Activated CD4-positive, alpha-beta T cell treated with anti-CD3 and anti-CD28 coated beads, Interleukin-2, amount 50 U/mL, for 4 hours (primary cell): Measurements from ENCODE around the gene TSPAN9.

Experiments
- DNase-seq, 2 experiments: peaks; one replicate each; pipeline ENCODE4 v3.0.0-alpha.2; 2020

The TSPAN9 gene

DNA sequence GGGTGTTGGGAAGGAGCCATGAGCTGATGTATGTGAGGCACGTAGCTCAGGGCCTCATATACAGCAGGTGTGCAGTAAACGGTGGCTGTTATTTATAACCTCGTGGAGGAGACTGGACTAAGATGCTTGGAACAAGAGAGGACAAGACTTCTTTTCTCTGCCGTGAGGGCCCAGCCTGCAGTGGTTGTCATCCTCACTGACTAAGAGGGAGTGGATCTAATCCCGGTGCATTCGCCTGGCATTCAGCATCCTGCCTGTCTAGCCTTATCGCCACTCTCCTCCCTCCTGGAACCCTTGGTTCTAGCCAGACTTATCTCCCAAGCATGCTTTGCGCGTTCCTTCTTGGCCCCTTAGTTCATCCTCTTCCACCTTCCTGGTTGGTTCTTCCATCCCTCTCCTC is 3.9 kb downstream of the TSPAN9 start:
- DNase-seq, result no peak

DNA sequence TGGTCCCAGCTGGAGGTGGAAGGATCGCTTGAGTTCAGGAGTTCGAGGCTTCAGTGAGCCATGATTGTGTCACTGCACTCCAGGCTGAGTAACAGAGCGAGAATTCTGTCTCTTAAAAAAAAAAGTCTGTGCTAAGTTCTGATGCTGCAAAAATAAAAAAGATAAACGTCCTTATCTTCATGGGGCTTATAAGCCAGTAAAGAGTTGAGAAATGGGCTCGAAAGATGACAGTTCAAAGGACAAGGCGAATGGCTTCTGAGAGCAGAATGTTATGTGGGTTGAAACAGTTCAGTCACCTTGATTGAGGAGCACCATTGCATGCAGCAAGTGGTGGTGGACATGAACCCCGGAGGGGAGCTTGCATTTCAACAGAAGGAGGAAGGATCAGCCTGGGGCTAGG is 4.7 kb downstream of the TSPAN9 start:
- DNase-seq, result no peak

- DNase-seq, result no peak
These were observed 6.2 kb downstream of the TSPAN9 start for GRCh38 chr12:3083241-3083920.

DNA sequence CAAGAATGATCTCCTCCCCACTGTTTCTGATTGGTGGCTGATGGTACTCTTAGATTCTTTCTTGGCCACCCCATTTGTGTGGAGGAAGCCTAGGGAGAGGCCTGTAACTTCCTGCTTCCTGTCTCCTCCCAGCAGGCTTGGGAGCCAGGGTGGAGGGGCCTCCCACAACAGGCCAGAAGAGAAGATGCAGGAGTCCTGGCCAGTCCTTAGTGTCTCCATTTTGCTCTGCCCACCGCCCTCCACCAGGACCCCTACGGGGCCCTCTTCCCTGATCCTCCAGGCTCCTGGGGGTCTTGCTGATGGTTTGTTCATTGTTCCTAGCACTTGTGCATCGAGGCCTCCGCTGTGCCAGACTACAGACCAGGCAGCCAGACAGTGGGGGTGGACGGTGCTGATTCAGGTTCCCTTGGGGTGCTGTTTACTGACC is 6.8 kb downstream of the TSPAN9 start:
- no peak for DNase-seq

DNA sequence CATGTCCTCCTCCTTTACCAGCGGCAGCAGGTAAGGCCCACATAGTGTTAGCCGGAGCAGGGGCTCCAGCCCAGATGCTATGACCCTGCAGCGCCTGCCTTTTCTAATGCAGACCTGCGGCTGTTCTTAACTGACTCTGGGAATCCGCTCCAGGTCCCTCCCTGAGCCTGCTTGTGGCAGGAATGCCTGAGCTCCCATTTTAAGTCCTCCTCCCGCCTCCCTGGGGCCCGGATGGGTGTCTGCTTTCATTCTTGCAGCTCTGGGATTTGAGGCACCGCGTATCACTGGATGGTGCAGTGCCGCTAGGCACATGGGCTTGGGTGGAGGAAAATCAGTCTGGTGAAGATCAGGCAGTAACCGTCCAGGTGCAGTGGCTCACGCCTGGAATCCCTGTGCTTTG is 7.6 kb downstream of the TSPAN9 start:
- no peak for DNase-seq

DNA sequence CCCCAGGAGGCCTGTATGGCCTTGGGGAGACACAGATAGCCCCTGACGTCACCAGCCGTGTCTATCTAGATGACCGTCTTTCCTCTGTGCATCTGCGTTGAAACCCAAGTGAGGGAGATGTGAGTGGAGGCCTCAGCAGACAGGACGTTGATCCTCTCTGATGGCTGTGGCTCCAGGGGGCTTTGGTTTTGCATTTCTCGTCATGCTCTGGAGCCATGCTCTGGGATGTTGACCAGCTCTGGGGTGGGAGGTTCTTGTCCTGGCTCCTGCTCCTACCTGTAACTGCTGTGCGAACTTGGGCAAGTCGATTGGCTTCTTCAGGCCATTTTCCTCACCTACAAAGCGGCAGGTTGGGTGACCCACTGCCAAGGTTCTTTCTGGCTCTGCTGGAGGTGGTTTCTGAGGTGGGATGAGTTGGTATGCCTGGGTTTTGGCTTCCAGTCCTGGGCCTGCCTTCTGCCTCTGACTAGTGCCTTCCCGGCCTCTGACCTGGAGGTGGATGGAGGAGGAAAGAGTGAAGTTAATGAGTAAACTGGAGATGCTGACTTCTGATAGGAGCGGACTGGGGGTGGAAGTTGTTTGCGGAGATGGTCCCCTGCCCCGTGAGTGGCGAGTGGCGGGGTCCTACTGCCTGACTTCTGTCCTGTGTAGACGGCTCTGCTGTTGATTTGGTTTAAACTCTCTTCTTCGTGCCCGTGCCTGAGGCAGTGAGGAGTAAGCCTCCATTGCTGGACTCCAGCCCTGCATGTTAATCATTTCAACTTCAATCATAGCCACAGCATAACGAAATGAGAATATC is 8.4 kb downstream of the TSPAN9 start:
- DNase-seq, result no peak

GRCh38 chr12:3086211-3086610 is 9.0 kb downstream of the TSPAN9 start:
- no peak for DNase-seq

DNA sequence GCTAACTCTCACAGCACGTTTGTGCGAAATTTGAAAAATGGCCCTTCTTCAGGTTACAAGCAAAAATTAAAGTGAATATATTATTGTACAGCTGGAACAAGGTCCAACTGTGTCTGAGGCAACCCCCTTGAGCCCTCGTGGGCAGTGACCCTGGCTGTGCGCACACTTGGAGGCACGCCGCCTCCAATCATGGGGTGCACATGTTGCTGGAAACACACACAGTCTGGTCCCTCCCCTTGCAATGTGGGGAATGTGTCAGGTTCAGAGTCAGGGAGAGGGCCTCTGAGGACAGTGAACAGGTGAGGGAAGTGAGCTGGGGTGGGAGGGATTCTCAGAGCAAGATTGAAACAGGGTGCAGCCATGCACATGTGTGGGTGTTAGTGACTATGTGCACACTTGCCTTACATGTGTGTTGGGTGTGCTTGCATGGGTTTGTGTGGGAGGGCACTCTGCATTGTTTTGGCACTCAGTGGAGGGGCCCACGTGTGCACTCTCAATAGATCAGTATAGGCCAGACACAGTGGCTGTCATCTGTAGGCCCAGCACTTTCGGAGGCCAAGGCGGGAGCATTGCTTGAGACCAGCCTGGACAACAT is 9.6 kb downstream of the TSPAN9 start:
- no peak for DNase-seq

GRCh38 chr12:3087758-3088650 is 10.8 kb downstream of the TSPAN9 start:
- DNase-seq, result no peak

DNA sequence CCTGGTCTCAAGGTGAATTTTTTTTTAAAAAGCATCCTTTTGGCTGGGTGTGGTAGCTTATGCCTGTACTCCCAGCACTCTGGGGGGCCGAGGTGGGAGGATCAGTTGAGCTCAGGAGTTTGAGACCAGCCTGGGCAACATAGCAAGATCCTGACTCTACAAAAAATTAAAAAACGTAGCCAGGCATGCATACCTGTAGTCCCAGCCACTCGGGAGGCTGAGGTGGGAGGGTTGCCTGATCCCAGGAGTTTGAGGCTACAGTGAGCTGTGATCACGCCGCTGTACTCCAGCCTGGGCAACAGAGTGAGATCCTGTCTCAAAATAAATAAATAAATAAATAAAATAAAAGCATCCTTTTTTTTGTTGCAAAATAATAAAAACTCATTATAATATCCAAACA is 12.4 kb downstream of the TSPAN9 start:
- no peak for DNase-seq

GRCh38 chr12:3090240-3091037 is 13.3 kb downstream of the TSPAN9 start:
- no peak for DNase-seq

DNA sequence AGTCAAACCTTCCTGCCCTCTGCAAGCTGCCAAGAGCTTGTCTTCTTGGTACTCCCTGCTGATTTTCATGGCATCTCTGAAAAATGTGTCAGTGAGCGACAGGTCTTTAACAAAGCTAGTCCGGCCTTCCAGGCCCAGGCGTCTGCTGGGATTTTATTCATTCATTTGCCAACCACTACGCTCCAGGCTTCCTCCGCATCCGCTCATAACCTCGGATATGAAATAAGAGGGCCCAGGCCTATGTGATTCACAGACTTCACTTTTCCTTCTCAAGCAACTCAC is 13.8 kb downstream of the TSPAN9 start:
- DNase-seq, result no peak

GRCh38 chr12:3091382-3092241 is 14.4 kb downstream of the TSPAN9 start:
- no peak for DNase-seq

- no peak for DNase-seq
These were observed 15.6 kb downstream of the TSPAN9 start for GRCh38 chr12:3092764-3093163.

DNA sequence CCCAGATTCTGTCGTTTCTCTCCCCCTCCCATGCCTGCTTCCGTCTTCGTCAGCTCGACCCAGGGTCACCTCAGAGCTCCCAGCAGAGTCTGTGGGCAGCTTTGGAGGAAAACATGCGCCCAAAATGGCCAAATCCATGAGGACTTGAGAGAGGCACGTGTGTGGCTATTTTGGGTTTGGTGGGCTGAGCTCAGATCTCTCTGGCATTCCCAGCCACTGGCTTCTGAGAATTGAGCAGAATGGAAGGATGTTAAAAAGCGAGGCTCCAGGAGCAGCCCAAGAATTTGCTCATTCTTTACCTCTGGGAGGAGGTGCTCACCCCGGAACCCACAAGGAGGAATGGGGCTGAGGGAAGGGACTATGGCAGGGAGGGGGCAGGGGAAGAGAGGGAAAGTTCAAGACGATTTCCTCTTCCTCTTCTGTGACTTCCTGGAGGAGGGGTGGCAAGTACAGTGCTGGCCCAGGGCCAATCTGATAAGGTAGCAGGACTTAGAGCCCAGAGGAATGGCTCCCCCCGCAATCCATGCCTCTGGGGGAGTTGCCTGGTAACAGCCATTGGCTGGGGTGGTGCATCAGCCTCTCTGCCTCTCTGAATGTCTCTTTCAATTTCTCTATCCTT is 20.1 kb downstream of the TSPAN9 start:
- no peak for DNase-seq

DNA sequence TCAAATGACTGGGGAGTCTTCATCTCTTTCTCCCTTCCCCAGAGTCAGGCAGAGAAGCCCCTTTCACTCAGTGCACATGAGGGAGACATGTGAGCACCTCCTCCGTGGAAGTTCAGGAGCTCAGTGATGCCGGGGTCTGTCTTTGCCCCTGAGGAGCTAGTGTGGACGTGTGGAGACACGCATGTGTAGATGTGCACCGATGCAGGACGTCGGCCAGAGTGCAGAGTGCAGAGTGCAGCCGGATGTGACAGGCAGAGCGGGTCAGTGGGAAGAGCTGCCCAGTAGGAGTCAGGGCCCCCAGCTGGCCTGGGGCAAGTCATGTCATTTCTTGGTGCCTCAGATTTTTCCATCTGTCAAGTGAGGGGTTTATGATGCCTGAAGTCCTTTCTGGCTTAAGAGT is 20.7 kb downstream of the TSPAN9 start:
- DNase-seq, result no peak

DNA sequence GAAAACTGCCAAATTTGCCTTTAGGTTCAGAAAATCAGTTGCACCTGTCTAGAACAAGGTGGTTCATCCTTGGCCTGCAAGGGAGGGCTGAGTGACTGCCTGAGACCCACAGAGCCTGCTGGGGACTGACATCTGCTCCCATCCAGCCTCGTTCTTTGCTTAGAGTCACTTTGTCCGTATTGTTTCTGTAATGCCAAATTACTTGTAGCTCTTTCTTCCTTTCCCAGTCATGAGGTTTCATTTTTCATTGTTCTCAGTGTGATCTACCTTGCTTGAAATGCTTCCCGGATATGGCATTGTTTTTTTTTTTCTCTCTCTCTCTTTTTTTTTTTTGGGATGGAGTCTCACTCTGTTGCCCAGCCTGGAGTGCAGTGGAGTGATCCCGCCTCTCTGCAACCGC is 21.3 kb downstream of the TSPAN9 start:
- DNase-seq, result no peak

GRCh38 chr12:3099146-3099545 is 22.0 kb downstream of the TSPAN9 start:
- DNase-seq, result no peak

- no peak for DNase-seq
These were observed 24.3 kb downstream of the TSPAN9 start for GRCh38 chr12:3101309-3102024.

DNA sequence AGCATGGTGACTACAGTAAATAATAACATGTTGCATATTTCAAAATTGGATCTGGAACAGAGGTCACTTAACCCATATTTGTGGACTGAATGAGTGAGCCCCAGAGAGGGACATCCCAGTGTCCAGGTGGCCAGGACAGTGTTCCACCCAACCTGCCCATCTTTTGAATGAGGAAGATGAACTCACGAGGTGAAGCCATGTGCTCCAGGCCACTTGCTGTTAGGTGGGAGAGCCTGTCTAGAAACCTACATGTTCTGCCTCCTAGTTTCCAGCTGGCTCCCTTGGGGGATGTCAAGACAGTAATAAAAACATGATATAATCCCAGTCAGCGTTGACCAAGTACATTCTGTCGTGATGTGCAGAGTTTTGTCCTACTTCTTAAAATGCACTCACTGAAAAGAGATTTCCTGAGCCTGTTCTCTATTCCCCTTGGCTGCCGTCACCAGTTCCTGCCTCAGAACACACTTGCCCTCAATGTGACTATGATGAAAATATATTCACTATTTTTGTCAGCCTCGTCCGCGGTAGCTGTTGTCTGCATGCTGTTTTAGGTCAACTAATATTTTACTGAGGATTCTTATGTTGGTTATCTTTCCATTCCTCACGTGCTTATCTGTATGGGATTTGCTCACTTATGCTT is 25.7 kb downstream of the TSPAN9 start:
- no peak for DNase-seq
